ENCODE measurements around the gene ATP5MC2.
"Not testable (repeated sequence)": the region's sequence is repeated elsewhere in the genome, so short reads cannot be mapped to it uniquely, and the experiment has no call there.

Gene ATP5MC2

GRCh38 chr12:53675701-53676607, at the start of gene ATP5MC2:
TSS of gene ATP5MC2 (minus strand) at chr12:53676083. CDS start at chr12:53672614, 3,469 bp downstream.
- Histone ChIP-seq H3K36me3 (ENCODE audit: control insufficient read depth in 1 of 2, insufficient read depth in 2 of 2, low read length in 2 of 2) (peaks cover 12 to 15% of the 10 kb centered on the region in 2 donors), H3K27ac (ENCODE audit: low read length) (peak within 1 kb of the TSS; percentile 96), H3K4me1 (ENCODE audit: control insufficient read depth in 1 of 2, insufficient read depth in 2 of 2, low read length in 2 of 2) (peaks cover 9 to 16% of the 10 kb centered on the region in 2 donors), H3K4me3 (ENCODE audit: low read depth in 1 of 2, low read length in 2 of 2) (peak within 1 kb of the TSS; percentile 87 to 97), H3K9me3 (ENCODE audit: control insufficient read depth in 1 of 2, low read length in 2 of 2) (no peaks in the 10 kb centered on the region), H3K27me3 (ENCODE audit: low read depth, low read length) (no peaks in the 10 kb centered on the region)

GRCh38 chr12:53722450-53723041, 46.7 kb upstream of the ATP5MC2 start:
- peaks cover 47 to 62% of the 10 kb centered on the region in 2 donors for H3K36me3 ChIP-seq (ENCODE audit: control insufficient read depth in 1 of 2, insufficient read depth in 2 of 2, low read length in 2 of 2)
- H3K4me3 ChIP-seq (ENCODE audit: low read depth in 1 of 2, low read length in 2 of 2): no peak overlapping the region
- no peaks in the 10 kb centered on the region for H3K27me3 ChIP-seq (ENCODE audit: low read depth, low read length)
- H3K4me1 ChIP-seq (ENCODE audit: control insufficient read depth in 1 of 2, insufficient read depth in 2 of 2, low read length in 2 of 2): peaks cover 12 to 15% of the 10 kb centered on the region in 2 donors
- no peaks in the 10 kb centered on the region for H3K9me3 ChIP-seq (ENCODE audit: control insufficient read depth in 1 of 2, low read length in 2 of 2)
- H3K27ac ChIP-seq (ENCODE audit: low read length): no peak overlapping the region

GRCh38 chr12:53720946-53721345, 45.1 kb upstream of the ATP5MC2 start:
- peaks cover 4 to 6% of the 10 kb centered on the region in 2 donors for H3K4me1 ChIP-seq (ENCODE audit: control insufficient read depth in 1 of 2, insufficient read depth in 2 of 2, low read length in 2 of 2)
- no peaks in the 10 kb centered on the region for H3K27me3 ChIP-seq (ENCODE audit: low read depth, low read length)
- no peaks in the 10 kb centered on the region for H3K9me3 ChIP-seq (ENCODE audit: control insufficient read depth in 1 of 2, low read length in 2 of 2)
- peaks cover 59 to 78% of the 10 kb centered on the region in 2 donors for H3K36me3 ChIP-seq (ENCODE audit: control insufficient read depth in 1 of 2, insufficient read depth in 2 of 2, low read length in 2 of 2)
- no peak overlapping the region for H3K4me3 ChIP-seq (ENCODE audit: low read depth in 1 of 2, low read length in 2 of 2)
- H3K27ac ChIP-seq (ENCODE audit: low read length): no peak overlapping the region

- H3K36me3 ChIP-seq (ENCODE audit: control insufficient read depth in 1 of 2, insufficient read depth in 2 of 2, low read length in 2 of 2): peaks cover 68 to 89% of the 10 kb centered on the region in 2 donors
- H3K27ac ChIP-seq (ENCODE audit: low read length): no peak overlapping the region
- no peaks in the 10 kb centered on the region for H3K27me3 ChIP-seq (ENCODE audit: low read depth, low read length)
- no peak overlapping the region for H3K4me3 ChIP-seq (ENCODE audit: low read depth in 1 of 2, low read length in 2 of 2)
- no peaks in the 10 kb centered on the region for H3K9me3 ChIP-seq (ENCODE audit: control insufficient read depth in 1 of 2, low read length in 2 of 2)
- H3K4me1 ChIP-seq (ENCODE audit: control insufficient read depth in 1 of 2, insufficient read depth in 2 of 2, low read length in 2 of 2): no peaks in the 10 kb centered on the region
These were observed 43.8 kb upstream of the ATP5MC2 start for GRCh38 chr12:53719649-53720048.

GRCh38 chr12:53718567-53718966, 42.7 kb upstream of the ATP5MC2 start:
- H3K36me3 ChIP-seq (ENCODE audit: control insufficient read depth in 1 of 2, insufficient read depth in 2 of 2, low read length in 2 of 2): peaks cover 67 to 89% of the 10 kb centered on the region in 2 donors
- not testable (repeated sequence) for H3K27me3 ChIP-seq (ENCODE audit: low read depth, low read length); H3K4me1 ChIP-seq (ENCODE audit: control insufficient read depth in 1 of 2, insufficient read depth in 2 of 2, low read length in 2 of 2); H3K4me3 ChIP-seq (ENCODE audit: low read depth in 1 of 2, low read length in 2 of 2); H3K9me3 ChIP-seq (ENCODE audit: control insufficient read depth in 1 of 2, low read length in 2 of 2); H3K27ac ChIP-seq (ENCODE audit: low read length)

- H3K36me3 ChIP-seq (ENCODE audit: control insufficient read depth in 1 of 2, insufficient read depth in 2 of 2, low read length in 2 of 2): peaks cover 67 to 91% of the 10 kb centered on the region in 2 donors
- H3K27me3 ChIP-seq (ENCODE audit: low read depth, low read length): no peaks in the 10 kb centered on the region
- no peaks in the 10 kb centered on the region for H3K4me1 ChIP-seq (ENCODE audit: control insufficient read depth in 1 of 2, insufficient read depth in 2 of 2, low read length in 2 of 2)
- no peak overlapping the region for H3K27ac ChIP-seq (ENCODE audit: low read length)
- H3K9me3 ChIP-seq (ENCODE audit: control insufficient read depth in 1 of 2, low read length in 2 of 2): no peaks in the 10 kb centered on the region
- H3K4me3 ChIP-seq (ENCODE audit: low read depth in 1 of 2, low read length in 2 of 2): no peak overlapping the region
These were observed 41.4 kb upstream of the ATP5MC2 start for GRCh38 chr12:53717319-53717718.

GRCh38 chr12:53714004-53714403, 38.1 kb upstream of the ATP5MC2 start:
- Histone ChIP-seq H3K36me3 (ENCODE audit: control insufficient read depth in 1 of 2, insufficient read depth in 2 of 2, low read length in 2 of 2) (peaks cover 43 to 70% of the 10 kb centered on the region in 2 donors), H3K9me3 (ENCODE audit: control insufficient read depth in 1 of 2, low read length in 2 of 2) (no peaks in the 10 kb centered on the region), H3K27me3 (ENCODE audit: low read depth, low read length) (no peaks in the 10 kb centered on the region), H3K4me3 (ENCODE audit: low read depth in 1 of 2, low read length in 2 of 2) (no peak overlapping the region), H3K27ac (ENCODE audit: low read length) (no peak overlapping the region), H3K4me1 (ENCODE audit: control insufficient read depth in 1 of 2, insufficient read depth in 2 of 2, low read length in 2 of 2) (no peaks in the 10 kb centered on the region)

GRCh38 chr12:53713516-53713915, 37.6 kb upstream of the ATP5MC2 start:
- H3K27ac ChIP-seq (ENCODE audit: low read length): no peak overlapping the region
- peaks cover 43 to 67% of the 10 kb centered on the region in 2 donors for H3K36me3 ChIP-seq (ENCODE audit: control insufficient read depth in 1 of 2, insufficient read depth in 2 of 2, low read length in 2 of 2)
- H3K4me3 ChIP-seq (ENCODE audit: low read depth in 1 of 2, low read length in 2 of 2): no peak overlapping the region
- no peaks in the 10 kb centered on the region for H3K27me3 ChIP-seq (ENCODE audit: low read depth, low read length)
- no peaks in the 10 kb centered on the region for H3K4me1 ChIP-seq (ENCODE audit: control insufficient read depth in 1 of 2, insufficient read depth in 2 of 2, low read length in 2 of 2)
- H3K9me3 ChIP-seq (ENCODE audit: control insufficient read depth in 1 of 2, low read length in 2 of 2): no peaks in the 10 kb centered on the region

- H3K4me3 ChIP-seq (ENCODE audit: low read depth in 1 of 2, low read length in 2 of 2): no peak overlapping the region
These were observed 36.3 kb upstream of the ATP5MC2 start for GRCh38 chr12:53712059-53712643.

GRCh38 chr12:53710091-53710490, 34.2 kb upstream of the ATP5MC2 start:
- Histone ChIP-seq H3K36me3 (ENCODE audit: control insufficient read depth in 1 of 2, insufficient read depth in 2 of 2, low read length in 2 of 2) (peaks cover 24 to 40% of the 10 kb centered on the region in 2 donors), H3K4me1 (ENCODE audit: control insufficient read depth in 1 of 2, insufficient read depth in 2 of 2, low read length in 2 of 2) (no peaks in the 10 kb centered on the region), H3K4me3 (ENCODE audit: low read depth in 1 of 2, low read length in 2 of 2) (no peak overlapping the region), H3K27me3 (ENCODE audit: low read depth, low read length) (no peaks in the 10 kb centered on the region), H3K27ac (ENCODE audit: low read length) (no peak overlapping the region), H3K9me3 (ENCODE audit: control insufficient read depth in 1 of 2, low read length in 2 of 2) (no peaks in the 10 kb centered on the region)

More at GRCh38 chr12:53712059-53712643, 36.3 kb upstream of the ATP5MC2 start:
- peaks cover 40 to 61% of the 10 kb centered on the region in 2 donors for H3K36me3 ChIP-seq (ENCODE audit: control insufficient read depth in 1 of 2, insufficient read depth in 2 of 2, low read length in 2 of 2)
- H3K27ac ChIP-seq (ENCODE audit: low read length): no peak overlapping the region
- no peaks in the 10 kb centered on the region for H3K27me3 ChIP-seq (ENCODE audit: low read depth, low read length)
- H3K4me1 ChIP-seq (ENCODE audit: control insufficient read depth in 1 of 2, insufficient read depth in 2 of 2, low read length in 2 of 2): no peaks in the 10 kb centered on the region
- H3K9me3 ChIP-seq (ENCODE audit: control insufficient read depth in 1 of 2, low read length in 2 of 2): no peaks in the 10 kb centered on the region

- Histone ChIP-seq H3K4me3 (ENCODE audit: low read depth in 1 of 2, low read length in 2 of 2) (no peak overlapping the region), H3K4me1 (ENCODE audit: control insufficient read depth in 1 of 2, insufficient read depth in 2 of 2, low read length in 2 of 2) (no peaks in the 10 kb centered on the region), H3K27me3 (ENCODE audit: low read depth, low read length) (no peaks in the 10 kb centered on the region), H3K27ac (ENCODE audit: low read length) (no peak overlapping the region), H3K9me3 (ENCODE audit: control insufficient read depth in 1 of 2, low read length in 2 of 2) (no peaks in the 10 kb centered on the region), H3K36me3 (ENCODE audit: control insufficient read depth in 1 of 2, insufficient read depth in 2 of 2, low read length in 2 of 2) (peaks cover 20 to 36% of the 10 kb centered on the region in 2 donors)
These were observed 33.8 kb upstream of the ATP5MC2 start for GRCh38 chr12:53709671-53710070.

Data from muscle layer of duodenum (tissue), 2 donors.